ENCODE measurements around the gene SCAANT1.

Gene SCAANT1

GRCh38 chr3:63900010-63900409 lies 12.2 kb downstream of the SCAANT1 start:
- Histone ChIP-seq H3K36me3 (ENCODE audit: low read length) (peaks cover 25% of the 10 kb centered on the region), H3F3A (ENCODE audit: insufficient read depth) (no peaks in the 10 kb centered on the region), H3K4me3 (ENCODE audit: insufficient read depth, low read length, poor library complexity, severe bottlenecking) (no peak overlapping the region), H3K9ac (ENCODE audit: low read length) (no peak overlapping the region), H3K27me3 (ENCODE audit: low read length) (no peaks in the 10 kb centered on the region), H3K9me2 (replicated peaks; ENCODE audit: insufficient read depth, low read length) (no peaks in the 10 kb centered on the region), H3K4me2 (ENCODE audit: low read depth, low read length, poor library complexity, severe bottlenecking) (no peak overlapping the region), H4K20me1 (ENCODE audit: low read depth, low read length) (peaks cover 3% of the 10 kb centered on the region; the same call in 1 of the 2 replicates), H2AFZ (ENCODE audit: low read depth, low read length, severe bottlenecking) (no peak overlapping the region), H3K9me3 (ENCODE audit: insufficient read depth, low read length) (no peaks in the 10 kb centered on the region), H3K79me2 (ENCODE audit: insufficient read depth, low read length) (peaks cover 19% of the 10 kb centered on the region; the same call in 1 of the 2 replicates), H3K27ac (ENCODE audit: low read depth, low read length) (no peak overlapping the region)
- TF ChIP-seq EZH2phosphoT487 (conservative IDR thresholded peaks at IDR 0.05; ENCODE audit: low read length) = no peak
- TF ChIP-seq, protein P1, sequence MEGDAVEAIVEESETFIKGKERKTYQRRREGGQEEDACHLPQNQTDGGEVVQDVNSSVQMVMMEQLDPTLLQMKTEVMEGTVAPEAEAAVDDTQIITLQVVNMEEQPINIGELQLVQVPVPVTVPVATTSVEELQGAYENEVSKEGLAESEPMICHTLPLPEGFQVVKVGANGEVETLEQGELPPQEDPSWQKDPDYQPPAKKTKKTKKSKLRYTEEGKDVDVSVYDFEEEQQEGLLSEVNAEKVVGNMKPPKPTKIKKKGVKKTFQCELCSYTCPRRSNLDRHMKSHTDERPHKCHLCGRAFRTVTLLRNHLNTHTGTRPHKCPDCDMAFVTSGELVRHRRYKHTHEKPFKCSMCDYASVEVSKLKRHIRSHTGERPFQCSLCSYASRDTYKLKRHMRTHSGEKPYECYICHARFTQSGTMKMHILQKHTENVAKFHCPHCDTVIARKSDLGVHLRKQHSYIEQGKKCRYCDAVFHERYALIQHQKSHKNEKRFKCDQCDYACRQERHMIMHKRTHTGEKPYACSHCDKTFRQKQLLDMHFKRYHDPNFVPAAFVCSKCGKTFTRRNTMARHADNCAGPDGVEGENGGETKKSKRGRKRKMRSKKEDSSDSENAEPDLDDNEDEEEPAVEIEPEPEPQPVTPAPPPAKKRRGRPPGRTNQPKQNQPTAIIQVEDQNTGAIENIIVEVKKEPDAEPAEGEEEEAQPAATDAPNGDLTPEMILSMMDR (IDR thresholded peaks at IDR 0.05; ENCODE audit: insufficient read depth, low read length, poor library complexity, severe bottlenecking) = no peak

GRCh38 chr3:63896332-63897030 lies 15.7 kb downstream of the SCAANT1 start:
- no peak for TF ChIP-seq EZH2phosphoT487 (conservative IDR thresholded peaks at IDR 0.05; ENCODE audit: low read length)
- TF ChIP-seq, protein P1 (IDR thresholded peaks at IDR 0.05; ENCODE audit: insufficient read depth, low read length, poor library complexity, severe bottlenecking) = no peak
- Histone ChIP-seq H3F3A (ENCODE audit: insufficient read depth) (no peaks in the 10 kb centered on the region), H4K20me1 (ENCODE audit: low read depth, low read length) (no peaks in the 10 kb centered on the region), H3K9me2 (replicated peaks; ENCODE audit: insufficient read depth, low read length) (no peaks in the 10 kb centered on the region), H3K4me2 (ENCODE audit: low read depth, low read length, poor library complexity, severe bottlenecking) (no peak overlapping the region), H3K9ac (ENCODE audit: low read length) (no peak overlapping the region), H3K9me3 (ENCODE audit: insufficient read depth, low read length) (no peaks in the 10 kb centered on the region), H3K79me2 (ENCODE audit: insufficient read depth, low read length) (peaks cover 51% of the 10 kb centered on the region), H3K27me3 (ENCODE audit: low read length) (no peaks in the 10 kb centered on the region), H3K4me3 (ENCODE audit: insufficient read depth, low read length, poor library complexity, severe bottlenecking) (no peak overlapping the region), H3K27ac (ENCODE audit: low read depth, low read length) (no peak overlapping the region), H3K36me3 (ENCODE audit: low read length) (peaks cover 21% of the 10 kb centered on the region), H2AFZ (ENCODE audit: low read depth, low read length, severe bottlenecking) (no peak overlapping the region)

DNA sequence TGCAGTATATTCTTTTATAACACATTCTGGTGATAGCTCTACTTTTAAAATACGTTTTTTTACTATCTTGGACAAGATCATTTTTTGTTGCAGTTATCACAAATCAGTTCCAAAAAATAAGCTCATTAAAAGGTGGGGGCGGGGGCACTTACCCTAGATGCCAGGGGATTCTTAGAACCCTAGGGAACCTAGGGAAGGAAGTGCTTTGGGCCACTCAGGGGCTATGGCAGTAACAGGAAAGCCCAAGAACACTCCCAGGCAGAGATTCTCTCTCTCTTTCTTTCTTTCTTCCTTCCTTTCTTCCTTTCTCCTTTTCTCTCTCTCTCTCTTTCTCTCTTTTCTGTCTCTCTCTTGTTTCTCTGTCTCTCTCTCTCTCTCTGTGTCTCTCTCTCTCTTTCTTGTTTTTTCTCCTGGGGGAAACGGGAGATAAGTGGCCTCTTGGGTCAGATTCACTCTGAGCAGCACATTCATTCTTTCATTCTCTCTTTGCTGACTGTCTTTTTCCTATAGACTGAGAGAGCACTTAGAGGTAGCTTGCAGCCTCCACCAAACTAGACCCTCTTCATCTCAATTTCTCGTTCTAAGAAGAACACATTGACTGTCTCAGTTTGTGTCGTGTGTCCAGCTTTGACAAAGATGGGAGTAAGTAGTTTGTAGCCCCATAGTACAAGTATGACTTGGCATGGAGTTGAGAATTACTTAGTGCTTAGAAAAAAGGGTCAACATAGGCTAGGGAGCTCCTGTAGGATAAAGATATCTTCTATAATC lies 16.6 kb downstream of the SCAANT1 start:
- Histone ChIP-seq H3K9ac (ENCODE audit: low read length) (no peak overlapping the region), H3K27ac (ENCODE audit: low read depth, low read length) (no peak overlapping the region), H3K9me3 (ENCODE audit: insufficient read depth, low read length) (no peaks in the 10 kb centered on the region), H3F3A (ENCODE audit: insufficient read depth) (no peaks in the 10 kb centered on the region), H4K20me1 (ENCODE audit: low read depth, low read length) (no peaks in the 10 kb centered on the region), H3K4me3 (ENCODE audit: insufficient read depth, low read length, poor library complexity, severe bottlenecking) (no peak overlapping the region), H2AFZ (ENCODE audit: low read depth, low read length, severe bottlenecking) (no peak overlapping the region), H3K9me2 (replicated peaks; ENCODE audit: insufficient read depth, low read length) (no peaks in the 10 kb centered on the region), H3K4me2 (ENCODE audit: low read depth, low read length, poor library complexity, severe bottlenecking) (no peak overlapping the region), H3K27me3 (ENCODE audit: low read length) (no peaks in the 10 kb centered on the region), H3K79me2 (ENCODE audit: insufficient read depth, low read length) (peaks cover 46% of the 10 kb centered on the region), H3K36me3 (ENCODE audit: low read length) (peaks cover 14% of the 10 kb centered on the region; the same call in 1 of the 2 replicates)
- TF ChIP-seq EZH2phosphoT487 (conservative IDR thresholded peaks at IDR 0.05; ENCODE audit: low read length) = no peak
- TF ChIP-seq, protein P1 (IDR thresholded peaks at IDR 0.05; ENCODE audit: insufficient read depth, low read length, poor library complexity, severe bottlenecking) = no peak
